IPS-20b (cell line): ENCODE measurements around the gene SLC17A2.
"Not testable (repeated sequence)": the region's sequence is repeated elsewhere in the genome, so short reads cannot be mapped to it uniquely, and the experiment has no call there.

Experiments used
- H3K27ac ChIP-seq: one replicate; pipeline ENCODE4 v1.5.1; 2013; ENCODE audit warnings: low read length
- H3K27me3 ChIP-seq: 2 replicates; pipeline ENCODE4 v1.6.1; 2013; ENCODE audit warnings: mild to moderate bottlenecking, low read length, inconsistent platforms; ENCODE audit not compliant: insufficient read depth
- H3K36me3 ChIP-seq: 2 replicates; pipeline ENCODE4 v1.6.1; 2013; ENCODE audit warnings: low read depth, mild to moderate bottlenecking, inconsistent platforms, low read length, moderate library complexity; ENCODE audit not compliant: insufficient read depth
- H3K4me1 ChIP-seq: 2 replicates; pipeline ENCODE4 v1.6.1; 2013; ENCODE audit warnings: mild to moderate bottlenecking, control low read depth, inconsistent platforms, low read length, moderate library complexity; ENCODE audit not compliant: insufficient read depth
- H3K4me3 ChIP-seq: 2 replicates; pipeline ENCODE4 v1.5.1; 2013; ENCODE audit warnings: mild to moderate bottlenecking, low read length, inconsistent platforms
- H3K9ac ChIP-seq: 2 replicates; pipeline ENCODE4 v1.6.1; 2013; ENCODE audit warnings: low read depth, mild to moderate bottlenecking, inconsistent platforms, low read length, moderate library complexity
- H3K9me3 ChIP-seq: 2 replicates; pipeline ENCODE4 v1.6.1; 2013; ENCODE audit warnings: mild to moderate bottlenecking, low read depth, low read length, inconsistent platforms; ENCODE audit not compliant: insufficient read depth

SLC17A2 gene

DNA sequence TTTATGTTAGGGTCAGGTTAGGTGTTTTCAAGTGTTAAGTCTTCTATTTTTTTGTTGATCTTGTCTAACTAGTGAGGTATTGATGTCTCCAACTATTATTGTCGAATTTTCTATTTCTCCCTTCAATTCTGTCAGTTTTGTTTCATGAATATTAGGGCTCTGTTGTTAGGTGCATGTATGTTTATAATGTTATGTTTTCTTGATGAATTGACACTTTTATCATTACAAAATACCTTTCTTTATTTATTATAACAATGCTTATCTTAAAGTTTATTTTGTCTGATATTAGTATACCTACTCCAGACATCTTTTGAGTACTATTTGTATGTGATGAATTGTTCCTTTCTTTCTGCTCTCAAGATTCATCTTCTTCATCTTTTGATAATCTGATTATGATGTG, 19.2 kb upstream of the SLC17A2 start:
- H3K4me1 ChIP-seq, result no peaks in the 10 kb centered on the region
- no peaks in the 10 kb centered on the region; the same call in 1 of the 2 replicates for H3K9me3 ChIP-seq
- no peak overlapping the region for H3K9ac ChIP-seq
- H3K4me3 ChIP-seq, result no peak overlapping the region
- no peaks in the 10 kb centered on the region for H3K27me3 ChIP-seq
- no peak overlapping the region for H3K27ac ChIP-seq
- no peaks in the 10 kb centered on the region for H3K36me3 ChIP-seq

- H3K4me1 ChIP-seq, H3K9me3 ChIP-seq, H3K36me3 ChIP-seq, H3K27me3 ChIP-seq, H3K9ac ChIP-seq, H3K4me3 ChIP-seq, H3K27ac ChIP-seq: not testable (repeated sequence)
Observed at GRCh38 chr6:25947492-25947891, 17.0 kb upstream of the SLC17A2 start.

- no peak overlapping the region for H3K4me3 ChIP-seq
- H3K27ac ChIP-seq, result no peak overlapping the region
- H3K4me1 ChIP-seq, result no peaks in the 10 kb centered on the region
- H3K36me3 ChIP-seq, result no peaks in the 10 kb centered on the region
- H3K9ac ChIP-seq, result no peak overlapping the region
- no peaks in the 10 kb centered on the region for H3K27me3 ChIP-seq
- no peaks in the 10 kb centered on the region; the same call in 1 of the 2 replicates for H3K9me3 ChIP-seq
Observed at GRCh38 chr6:25946631-25947030, 16.1 kb upstream of the SLC17A2 start.

GRCh38 chr6:25945738-25946137, 15.2 kb upstream of the SLC17A2 start:
- not testable (repeated sequence) for H3K9ac ChIP-seq, H3K9me3 ChIP-seq, H3K4me3 ChIP-seq, H3K27ac ChIP-seq, H3K27me3 ChIP-seq, H3K36me3 ChIP-seq, H3K4me1 ChIP-seq

- Histone ChIP-seq H3K9ac (no peak overlapping the region), H3K27me3 (no peaks in the 10 kb centered on the region), H3K36me3 (no peaks in the 10 kb centered on the region), H3K9me3 (no peaks in the 10 kb centered on the region; the same call in 1 of the 2 replicates), H3K27ac (no peak overlapping the region), H3K4me3 (no peak overlapping the region), H3K4me1 (no peaks in the 10 kb centered on the region)
Observed at GRCh38 chr6:25944688-25945574, 14.4 kb upstream of the SLC17A2 start.

- Histone ChIP-seq H3K4me1 (no peaks in the 10 kb centered on the region), H3K4me3 (no peak overlapping the region), H3K9ac (no peak overlapping the region), H3K9me3 (no peaks in the 10 kb centered on the region; the same call in 1 of the 2 replicates), H3K36me3 (no peaks in the 10 kb centered on the region), H3K27me3 (no peaks in the 10 kb centered on the region), H3K27ac (no peak overlapping the region)
Observed at GRCh38 chr6:25943887-25944286, 13.4 kb upstream of the SLC17A2 start.

DNA sequence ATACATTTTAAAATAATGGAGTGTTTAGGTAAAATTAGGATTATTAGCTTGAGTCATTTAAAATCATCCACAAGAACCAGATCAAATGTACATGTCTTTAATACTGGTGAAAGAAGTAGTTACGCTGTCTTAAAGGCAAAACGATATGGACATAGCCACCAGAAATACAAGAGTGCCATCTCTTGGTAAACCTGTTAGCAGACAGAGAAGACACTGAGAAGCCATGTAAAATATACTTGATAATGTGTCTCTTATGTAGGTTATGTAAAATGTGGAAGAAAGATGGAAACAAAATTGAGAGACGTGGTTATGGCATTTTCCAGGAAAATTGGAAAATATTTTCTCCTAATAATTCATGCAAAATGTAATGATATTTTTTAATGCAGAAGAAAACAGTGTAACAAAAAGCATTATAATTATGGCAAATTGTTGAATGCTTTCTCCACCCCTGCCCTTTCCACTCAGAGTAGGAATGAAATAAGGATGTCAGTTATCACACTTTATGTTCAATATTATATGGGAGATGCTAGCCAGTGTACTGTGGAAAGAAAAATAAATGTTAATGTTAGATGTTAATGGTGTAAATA, 12.2 kb upstream of the SLC17A2 start:
- no peak overlapping the region for H3K9ac ChIP-seq
- no peak overlapping the region for H3K4me3 ChIP-seq
- no peaks in the 10 kb centered on the region; the same call in 1 of the 2 replicates for H3K9me3 ChIP-seq
- H3K36me3 ChIP-seq, result no peaks in the 10 kb centered on the region
- no peak overlapping the region for H3K27ac ChIP-seq
- H3K27me3 ChIP-seq, result no peaks in the 10 kb centered on the region
- H3K4me1 ChIP-seq, result no peaks in the 10 kb centered on the region

GRCh38 chr6:25939593-25939992, 9.1 kb upstream of the SLC17A2 start:
- H3K9ac ChIP-seq, result no peak overlapping the region
- H3K9me3 ChIP-seq, result no peaks in the 10 kb centered on the region
- no peak overlapping the region for H3K4me3 ChIP-seq
- H3K36me3 ChIP-seq, result no peaks in the 10 kb centered on the region
- no peaks in the 10 kb centered on the region for H3K4me1 ChIP-seq
- H3K27ac ChIP-seq, result no peak overlapping the region
- H3K27me3 ChIP-seq, result no peaks in the 10 kb centered on the region

DNA sequence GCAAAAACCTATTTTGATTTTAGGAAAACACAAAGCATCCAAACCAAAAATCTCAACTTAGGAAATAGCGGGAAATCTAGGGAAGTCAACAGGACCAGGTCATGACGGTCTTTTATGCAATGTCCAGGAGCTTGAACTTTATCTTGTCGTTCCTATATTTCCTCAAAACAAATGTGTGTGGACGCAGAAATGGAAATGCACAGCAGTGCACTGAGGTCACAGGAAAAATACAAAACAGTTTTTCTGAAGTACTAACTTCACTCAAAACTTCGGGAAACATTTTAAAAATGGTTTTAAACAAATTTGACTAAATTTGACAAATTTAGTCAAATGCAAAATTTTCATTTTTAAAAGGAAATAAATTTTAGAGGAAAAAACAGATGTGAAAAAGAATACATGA, 5.5 kb upstream of the SLC17A2 start:
- H3K9ac ChIP-seq, result no peak overlapping the region
- H3K9me3 ChIP-seq, result no peaks in the 10 kb centered on the region
- no peaks in the 10 kb centered on the region for H3K36me3 ChIP-seq
- H3K4me3 ChIP-seq, result no peak overlapping the region
- H3K27me3 ChIP-seq, result no peaks in the 10 kb centered on the region
- H3K4me1 ChIP-seq, result no peaks in the 10 kb centered on the region
- H3K27ac ChIP-seq, result no peak overlapping the region

DNA sequence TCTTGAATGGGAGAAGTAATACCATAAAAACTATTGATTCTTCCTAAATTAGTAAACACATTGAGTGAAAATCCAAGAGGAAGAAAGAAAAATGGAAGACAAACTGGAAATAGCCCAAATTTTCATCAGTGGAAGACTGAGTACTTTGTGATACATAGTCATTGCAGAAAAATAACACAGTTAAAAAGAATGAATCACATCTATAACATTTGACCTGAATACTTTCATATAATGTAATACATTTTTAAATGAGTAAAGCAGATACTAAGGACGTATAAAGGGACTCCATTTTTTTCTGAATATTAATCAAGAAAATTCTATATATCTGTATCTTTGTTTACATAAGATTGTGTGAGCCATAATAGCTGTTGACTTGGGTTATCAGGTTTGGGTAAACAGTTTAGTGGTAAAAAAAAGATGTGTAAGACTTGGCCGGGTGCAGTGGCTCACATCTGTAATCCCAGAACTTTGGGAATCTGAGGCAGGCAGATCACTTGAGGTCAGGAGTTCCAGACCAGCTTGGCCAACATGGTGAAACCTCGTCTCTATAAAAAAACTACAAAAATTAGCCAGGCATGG, 4.3 kb upstream of the SLC17A2 start:
- Histone ChIP-seq H3K4me3 (no peak overlapping the region), H3K36me3 (no peaks in the 10 kb centered on the region), H3K4me1 (no peaks in the 10 kb centered on the region), H3K27me3 (no peaks in the 10 kb centered on the region), H3K9me3 (no peaks in the 10 kb centered on the region), H3K9ac (no peak overlapping the region), H3K27ac (no peak overlapping the region)

GRCh38 chr6:25934156-25934555, 3.7 kb upstream of the SLC17A2 start:
- H3K4me3 ChIP-seq, result no peak overlapping the region
- no peak overlapping the region for H3K27ac ChIP-seq
- no peaks in the 10 kb centered on the region for H3K27me3 ChIP-seq
- H3K9me3 ChIP-seq, result no peaks in the 10 kb centered on the region
- H3K9ac ChIP-seq, result no peak overlapping the region
- H3K4me1 ChIP-seq, result no peaks in the 10 kb centered on the region
- H3K36me3 ChIP-seq, result no peaks in the 10 kb centered on the region

GRCh38 chr6:25931411-25931709, 869 bp upstream of the SLC17A2 start:
- Histone ChIP-seq H3K4me1 (no peaks in the 10 kb centered on the region), H3K27me3 (no peaks in the 10 kb centered on the region), H3K9me3 (no peaks in the 10 kb centered on the region), H3K27ac (no peak overlapping the region), H3K9ac (no peak overlapping the region), H3K36me3 (no peaks in the 10 kb centered on the region), H3K4me3 (no peak overlapping the region)
